Lung (tissue), 12 donors: ENCODE results near the gene ADGRV1. TPM values are rescaled to one million over a fixed set of nuclear protein-coding genes. Genes with fewer than 3 reads are reported as not detected.

Source experiments
- ATAC-seq: fragments of 200-7000 bp; cut with Tn5 transposase; one replicate; pipeline ENCODE4 v1.9.1; 2020; ENCODE audit warnings: moderate number of reproducible peaks; ENCODE audit not compliant: insufficient read depth, low FRiP score
- DNase-seq, 3 donors: peaks; one replicate each; pipeline ENCODE4 v3.0.0-alpha.2; 2013 to 2017
- H3K27ac ChIP-seq, 2 donors: one replicate each; pipeline ENCODE4 v1.5.1; 2013; ENCODE audit warnings: mild to moderate bottlenecking in 2 of 2, moderate library complexity in 2 of 2, control low read depth in 1 of 2, inconsistent platforms in 1 of 2, low read depth in 1 of 2, low read length in 1 of 2
- H3K27me3 ChIP-seq, 3 donors: one replicate each; pipeline ENCODE4 v1.5.1; 2013; ENCODE audit warnings: low read length in 2 of 3; ENCODE audit not compliant: control insufficient read depth in 3 of 3, insufficient read depth in 3 of 3
- H3K36me3 ChIP-seq, 4 donors: one replicate each; pipeline ENCODE4 v1.5.1; 2013; ENCODE audit warnings: low read length in 4 of 4, mild to moderate bottlenecking in 1 of 4, moderate library complexity in 1 of 4; ENCODE audit not compliant: control insufficient read depth in 4 of 4, insufficient read depth in 4 of 4
- H3K4me1 ChIP-seq, 5 donors: one replicate each; pipeline ENCODE4 v1.5.1; 2013; ENCODE audit warnings: low read length in 5 of 5, mild to moderate bottlenecking in 2 of 5, moderate library complexity in 1 of 5; ENCODE audit not compliant: control insufficient read depth in 5 of 5, insufficient read depth in 5 of 5
- H3K4me3 ChIP-seq: one replicate; pipeline ENCODE4 v1.5.1; 2013; ENCODE audit warnings: mild to moderate bottlenecking, control low read depth, moderate library complexity
- H3K9ac ChIP-seq, 2 donors: one replicate each; pipeline ENCODE4 v1.5.1; 2013; ENCODE audit warnings: low read length in 2 of 2, control low read depth in 1 of 2; ENCODE audit not compliant: insufficient read depth in 1 of 2
- H3K9me3 ChIP-seq, 4 donors: one replicate each; pipeline ENCODE4 v1.5.1; 2013; ENCODE audit warnings: low read length in 3 of 4, mild to moderate bottlenecking in 1 of 4, moderate library complexity in 1 of 4; ENCODE audit not compliant: control insufficient read depth in 4 of 4, insufficient read depth in 3 of 4
- WGBS, 2 donors: extraction: QIAGEN DNeasy Blood & Tissue Kit; methylation state at CpG; one replicate each; pipeline ENCODE4 v1.1.7; 2013; 5-methylcytosine and 5-hydroxymethylcytosine counted together
- polyA plus RNA-seq, 2 donors: library from polyadenylated mRNA; stranded (reverse); fragments of 200-250 nt; gene quantifications; one replicate each; pipeline ENCODE4 v1.2.1, GENCODE V29; 2013
- total RNA-seq, 2 donors: library from RNA; depleted of rRNA in 1 of 2; stranded (reverse); fragments of >200 nt in 1 of 2; gene quantifications; one replicate each; pipeline ENCODE4 v1.2.1, GENCODE V29; 2014 to 2021
- TF ChIP-seq, protein P1 (sequence below): IDR thresholded peaks from 2 replicates; pipeline ENCODE4 v1.5.1; 2012; ENCODE audit warnings: mild to moderate bottlenecking; ENCODE audit errors: control extremely low read depth, extremely low read depth
- donor health status: control.
- donor health status: control.
- donor health status: Bipolar disorder and iron deficiency.
- donor health status: healthy.
- donor health status: DM: yes; HTN: yes; CAD: no.

ADGRV1 gene
- total and polyA plus RNA-seq, 4 donors: 3.6 to 66.2 (median 28.2) TPM

DNA sequence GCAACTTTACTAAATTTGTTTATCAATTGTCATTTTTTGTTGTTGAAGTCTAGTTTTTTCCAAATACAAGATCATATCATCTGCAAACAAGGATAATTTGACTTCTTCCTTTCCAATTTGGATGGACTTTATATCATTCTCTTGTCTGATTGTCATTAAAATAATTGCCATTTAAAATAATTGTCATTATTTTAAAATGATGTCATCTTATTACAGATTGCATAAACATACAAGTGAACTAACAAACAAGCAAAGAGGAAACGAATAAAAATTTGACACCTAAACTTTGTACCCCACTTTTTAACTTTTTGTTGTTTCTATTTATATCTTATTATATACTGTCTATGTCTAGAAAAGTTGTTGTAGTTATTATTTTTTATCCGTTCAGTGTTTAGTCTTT is 275.2 kb downstream of the ADGRV1 start:
- no peak overlapping the region for H3K9ac ChIP-seq
- TF ChIP-seq, protein P1, sequence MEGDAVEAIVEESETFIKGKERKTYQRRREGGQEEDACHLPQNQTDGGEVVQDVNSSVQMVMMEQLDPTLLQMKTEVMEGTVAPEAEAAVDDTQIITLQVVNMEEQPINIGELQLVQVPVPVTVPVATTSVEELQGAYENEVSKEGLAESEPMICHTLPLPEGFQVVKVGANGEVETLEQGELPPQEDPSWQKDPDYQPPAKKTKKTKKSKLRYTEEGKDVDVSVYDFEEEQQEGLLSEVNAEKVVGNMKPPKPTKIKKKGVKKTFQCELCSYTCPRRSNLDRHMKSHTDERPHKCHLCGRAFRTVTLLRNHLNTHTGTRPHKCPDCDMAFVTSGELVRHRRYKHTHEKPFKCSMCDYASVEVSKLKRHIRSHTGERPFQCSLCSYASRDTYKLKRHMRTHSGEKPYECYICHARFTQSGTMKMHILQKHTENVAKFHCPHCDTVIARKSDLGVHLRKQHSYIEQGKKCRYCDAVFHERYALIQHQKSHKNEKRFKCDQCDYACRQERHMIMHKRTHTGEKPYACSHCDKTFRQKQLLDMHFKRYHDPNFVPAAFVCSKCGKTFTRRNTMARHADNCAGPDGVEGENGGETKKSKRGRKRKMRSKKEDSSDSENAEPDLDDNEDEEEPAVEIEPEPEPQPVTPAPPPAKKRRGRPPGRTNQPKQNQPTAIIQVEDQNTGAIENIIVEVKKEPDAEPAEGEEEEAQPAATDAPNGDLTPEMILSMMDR: no peak
- no peaks in the 10 kb centered on the region for H3K4me1 ChIP-seq
- no peak overlapping the region for H3K27ac ChIP-seq
- no peaks in the 10 kb centered on the region for H3K36me3 ChIP-seq
- no peaks in the 10 kb centered on the region for H3K27me3 ChIP-seq
- WGBS, 2 donors: 86 to 92% methylated on average over 2 of the region's 2 CpGs
- no peak overlapping the region for H3K4me3 ChIP-seq
- ATAC-seq (no peak), DNase-seq (no peak)
- peaks cover 0 to 5% (median 0%) of the 10 kb centered on the region in 4 donors for H3K9me3 ChIP-seq

DNA sequence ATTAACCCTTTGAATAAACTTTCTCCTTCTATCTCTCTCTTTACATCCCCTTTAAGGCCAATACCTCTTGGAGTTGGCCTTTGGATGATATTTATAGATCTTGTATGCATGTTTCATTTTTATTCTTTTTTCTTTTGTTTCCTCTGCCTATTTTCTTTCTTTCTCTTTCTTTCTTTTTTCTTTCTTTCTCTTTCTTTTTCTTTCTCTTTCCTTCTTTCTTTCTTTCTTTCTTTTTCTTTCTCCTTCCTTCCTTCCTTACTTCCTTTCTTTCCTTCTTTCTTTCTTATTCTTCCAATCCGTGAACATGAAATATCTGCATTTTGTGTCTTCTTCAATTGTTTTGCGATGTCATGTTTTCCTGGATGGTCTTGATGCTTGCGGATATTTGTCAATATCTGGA is 276.1 kb downstream of the ADGRV1 start:
- H3K4me3 ChIP-seq: no peak overlapping the region
- H3K27me3 ChIP-seq: no peaks in the 10 kb centered on the region
- H3K9ac ChIP-seq: no peak overlapping the region
- TF ChIP-seq, protein P1: no peak
- no peak for ATAC-seq
- no peak overlapping the region for H3K27ac ChIP-seq
- H3K36me3 ChIP-seq: no peaks in the 10 kb centered on the region
- 78 to 96% methylated on average over 3 of the region's 3 CpGs for WGBS, 2 donors
- no peaks in the 10 kb centered on the region for H3K4me1 ChIP-seq
- DNase-seq: no peak
- H3K9me3 ChIP-seq: peaks cover 0 to 5% (median 0%) of the 10 kb centered on the region in 4 donors

DNA sequence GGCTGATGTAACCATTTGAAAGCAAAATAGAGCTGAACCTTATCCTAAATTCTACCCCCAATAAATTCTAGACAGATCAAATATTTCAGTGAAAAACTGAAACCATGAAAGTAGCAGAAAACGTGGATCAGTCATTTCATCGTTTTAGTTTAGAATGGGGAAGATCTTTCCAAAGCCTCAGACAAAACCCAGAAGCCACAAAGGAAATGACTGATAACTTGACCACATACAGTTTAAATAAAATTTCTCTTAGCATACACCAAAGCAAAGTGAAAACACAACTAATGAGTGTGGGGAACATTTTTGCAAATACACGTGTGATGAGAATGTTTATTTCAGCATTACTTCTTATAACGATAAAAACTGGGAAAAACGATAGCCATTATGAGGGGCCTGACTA is 284.8 kb downstream of the ADGRV1 start:
- TF ChIP-seq, protein P1: no peak
- DNase-seq (no peak), ATAC-seq (no peak)
- 43 to 53% methylated on average over 5 of the region's 5 CpGs for WGBS, 2 donors
- Histone ChIP-seq H3K4me3 (no peak overlapping the region), H3K9ac (no peak overlapping the region), H3K27ac (no peak overlapping the region), H3K9me3 (no peaks in the 10 kb centered on the region), H3K27me3 (no peaks in the 10 kb centered on the region), H3K36me3 (no peaks in the 10 kb centered on the region), H3K4me1 (peaks cover 0 to 1% (median 0%) of the 10 kb centered on the region in 5 donors)

DNA sequence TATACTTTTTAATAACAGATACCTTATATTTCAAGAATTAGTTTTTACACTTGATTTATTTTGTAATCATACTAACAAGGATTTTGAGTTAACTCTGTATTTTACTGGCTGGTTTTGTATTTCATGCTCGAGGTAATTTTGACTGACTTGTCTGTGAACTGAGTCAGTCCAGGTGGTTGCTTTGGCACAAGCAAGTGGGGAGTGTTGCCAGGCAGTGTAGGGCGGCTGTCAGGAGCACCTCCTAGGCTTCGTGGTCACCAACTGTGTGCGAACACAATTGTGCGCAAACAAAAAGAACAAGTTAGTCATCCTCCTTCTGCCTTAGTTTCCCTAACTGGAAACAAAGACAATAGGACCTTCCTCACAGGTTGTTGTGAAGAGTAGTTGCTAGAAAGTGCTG is 286.3 kb downstream of the ADGRV1 start:
- no peak for ATAC-seq
- H3K4me3 ChIP-seq: no peak overlapping the region
- H3K27me3 ChIP-seq: no peaks in the 10 kb centered on the region
- H3K9ac ChIP-seq: no peak overlapping the region
- H3K36me3 ChIP-seq: no peaks in the 10 kb centered on the region
- H3K27ac ChIP-seq: no peak overlapping the region
- peaks cover 0 to 1% (median 0%) of the 10 kb centered on the region in 5 donors for H3K4me1 ChIP-seq
- DNase-seq: no peak
- no peaks in the 10 kb centered on the region for H3K9me3 ChIP-seq
- TF ChIP-seq, protein P1: no peak
- 65 to 88% methylated on average over 5 of the region's 5 CpGs for WGBS, 2 donors
